Mesendoderm (in vitro differentiated cells): ENCODE measurements around the gene TAF11L14.
"Not testable (repeated sequence)": the region's sequence is repeated elsewhere in the genome, so short reads cannot be mapped to it uniquely, and the experiment has no call there.

ENCODE experiments used
- DNase-seq: peaks from one replicate; pipeline ENCODE4 v3.0.0; 2013
- H2AK5ac ChIP-seq: 2 replicates; pipeline ENCODE4 v1.6.1; 2013; ENCODE audit warnings: low read length, inconsistent platforms
- H2BK120ac ChIP-seq: 2 replicates; pipeline ENCODE4 v1.6.1; 2013; ENCODE audit warnings: low read depth, mild to moderate bottlenecking, low read length, moderate library complexity, mixed read lengths
- H2BK15ac ChIP-seq: replicated peaks from 2 replicates; pipeline ENCODE4 v1.6.1; 2013; ENCODE audit warnings: low read depth, mild to moderate bottlenecking, moderate library complexity
- H2BK5ac ChIP-seq: 2 replicates; pipeline ENCODE4 v1.6.1; 2013; ENCODE audit warnings: low read length, inconsistent platforms
- H3K18ac ChIP-seq: 2 replicates; pipeline ENCODE4 v1.6.1; 2013; ENCODE audit warnings: mild to moderate bottlenecking, low read length, mixed read lengths
- H3K23ac ChIP-seq: one replicate; pipeline ENCODE4 v1.6.1; 2013; ENCODE audit warnings: low read length
- H3K27ac ChIP-seq: 2 replicates; pipeline ENCODE4 v1.5.1; 2013; ENCODE audit warnings: low read depth, mild to moderate bottlenecking, inconsistent platforms, low read length, moderate library complexity
- H3K27me3 ChIP-seq: 2 replicates; pipeline ENCODE4 v1.6.1; 2013; ENCODE audit warnings: low read length, control low read depth, mild to moderate bottlenecking, inconsistent platforms; ENCODE audit not compliant: insufficient read depth, poor library complexity
- H3K36me3 ChIP-seq: 2 replicates; pipeline ENCODE4 v1.6.1; 2013; ENCODE audit warnings: low read length, inconsistent platforms; ENCODE audit not compliant: control insufficient read depth, insufficient read depth
- H3K4ac ChIP-seq: one replicate; pipeline ENCODE4 v1.6.1; 2013; ENCODE audit warnings: low read depth, mild to moderate bottlenecking, low read length, moderate library complexity
- H3K4me1 ChIP-seq: 2 replicates; pipeline ENCODE4 v1.6.1; 2013; ENCODE audit warnings: low read depth, low read length, inconsistent platforms; ENCODE audit not compliant: control insufficient read depth
- H3K4me2 ChIP-seq: 2 replicates; pipeline ENCODE4 v1.6.1; 2013; ENCODE audit warnings: low read length
- H3K4me3 ChIP-seq: 2 replicates; pipeline ENCODE4 v1.5.1; 2013; ENCODE audit warnings: mild to moderate bottlenecking, low read length
- H3K56ac ChIP-seq: one replicate; pipeline ENCODE4 v1.6.1; 2013; ENCODE audit warnings: low read length
- H3K79me1 ChIP-seq: 2 replicates; pipeline ENCODE4 v1.6.1; 2013; ENCODE audit warnings: low read length, inconsistent platforms
- H3K79me2 ChIP-seq: 2 replicates; pipeline ENCODE4 v1.6.1; 2013; ENCODE audit warnings: mild to moderate bottlenecking, low read length; ENCODE audit not compliant: control insufficient read depth, insufficient read depth
- H3K9ac ChIP-seq: 2 replicates; pipeline ENCODE4 v1.6.1; 2013; ENCODE audit warnings: low read length, inconsistent platforms
- H4K5ac ChIP-seq: one replicate; pipeline ENCODE4 v1.6.1; 2013; ENCODE audit warnings: low read length
- H4K8ac ChIP-seq: one replicate; pipeline ENCODE4 v1.6.1; 2013; ENCODE audit warnings: low read depth, mild to moderate bottlenecking, control low read depth, low read length, moderate library complexity
- WGBS: extraction: QIAGEN DNeasy Blood & Tissue Kit; methylation state at CpG from one replicate; pipeline ENCODE4 v1.1.7; 2013; ENCODE audit warnings: low lambda C conversion rate, missing lambda C conversion rate; ENCODE audit not compliant: insufficient coverage; ENCODE audit errors: extremely low coverage; 5-methylcytosine and 5-hydroxymethylcytosine counted together

Gene TAF11L14

DNA sequence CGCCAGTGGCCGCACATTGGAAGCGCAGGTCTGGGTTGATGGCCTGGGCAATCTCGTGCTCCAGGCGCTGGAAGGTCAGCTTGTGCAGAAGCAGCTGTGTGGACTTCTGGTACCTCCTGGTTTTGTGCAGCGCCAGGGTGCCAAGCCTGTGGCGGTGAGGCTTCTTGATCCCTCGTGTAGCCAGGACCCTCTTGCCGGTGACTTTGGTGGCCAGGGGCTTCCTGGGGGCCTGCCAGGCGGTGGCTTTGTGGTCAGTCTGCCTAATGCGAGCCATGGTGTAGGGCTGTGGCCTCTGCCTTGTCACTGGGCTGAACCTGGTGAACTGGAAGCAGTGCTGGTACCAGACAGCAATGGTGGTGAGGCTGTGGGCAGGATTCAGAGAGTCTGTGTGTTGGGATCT is 8.6 kb upstream of the TAF11L14 start:
- no peaks in the 10 kb centered on the region for H3K4me1 ChIP-seq
- no peak overlapping the region for H4K5ac ChIP-seq
- no peaks in the 10 kb centered on the region for H3K27me3 ChIP-seq
- H3K9ac ChIP-seq, result no peak overlapping the region
- no peaks in the 10 kb centered on the region for H3K36me3 ChIP-seq
- no peaks in the 10 kb centered on the region for H3K79me2 ChIP-seq
- no peak overlapping the region for H2BK5ac ChIP-seq
- no peak overlapping the region for H3K4me2 ChIP-seq
- no peak overlapping the region for H3K56ac ChIP-seq
- no peak overlapping the region for H3K4me3 ChIP-seq
- H3K27ac ChIP-seq, result no peak overlapping the region
- DNase-seq, result no peak
- H2BK120ac ChIP-seq, result no peak overlapping the region
- H2AK5ac ChIP-seq, result no peak overlapping the region
- H3K79me1 ChIP-seq, result no peaks in the 10 kb centered on the region
- no peak overlapping the region for H3K18ac ChIP-seq
- H2BK15ac ChIP-seq, result no peak overlapping the region
- no CpG with 5 or more reads among the region's 11 CpGs for WGBS
- no peak overlapping the region for H3K4ac ChIP-seq
- no peak overlapping the region for H3K23ac ChIP-seq
- H4K8ac ChIP-seq, result no peak overlapping the region

GRCh38 chr5:17631788-17632187 is 2.5 kb upstream of the TAF11L14 start, which contains the start of gene TAF11L13:
Gene TAF11L13 (plus strand): TSS chr5:17632088.
- no CpG with 5 or more reads among the region's 12 CpGs for WGBS
- not testable (repeated sequence) for H3K9ac ChIP-seq

GRCh38 chr5:17649232-17649631 is 15.0 kb downstream of the TAF11L14 start:
- no CpG with 5 or more reads among the region's 10 CpGs for WGBS
- H2AK5ac ChIP-seq, H4K5ac ChIP-seq, H2BK120ac ChIP-seq, H3K4me3 ChIP-seq, H3K56ac ChIP-seq, H4K8ac ChIP-seq, H3K4me1 ChIP-seq, H3K4me2 ChIP-seq, H3K9ac ChIP-seq, H3K36me3 ChIP-seq, H3K4ac ChIP-seq, H3K27ac ChIP-seq, H3K23ac ChIP-seq, H3K79me2 ChIP-seq, H3K27me3 ChIP-seq, DNase-seq, H3K79me1 ChIP-seq, H2BK15ac ChIP-seq, H3K18ac ChIP-seq, H2BK5ac ChIP-seq: not testable (repeated sequence)

More at GRCh38 chr5:17631788-17632187, 2.5 kb upstream of the TAF11L14 start, which contains the start of gene TAF11L13:
- H3K4me1 ChIP-seq, H4K8ac ChIP-seq, DNase-seq, H3K18ac ChIP-seq, H3K4ac ChIP-seq, H2BK15ac ChIP-seq, H2AK5ac ChIP-seq, H2BK120ac ChIP-seq, H4K5ac ChIP-seq, H3K27me3 ChIP-seq, H2BK5ac ChIP-seq, H3K4me3 ChIP-seq, H3K79me2 ChIP-seq, H3K23ac ChIP-seq, H3K79me1 ChIP-seq, H3K56ac ChIP-seq, H3K27ac ChIP-seq, H3K36me3 ChIP-seq, H3K4me2 ChIP-seq: not testable (repeated sequence)

GRCh38 chr5:17655201-17655759 is 21.0 kb downstream of the TAF11L14 start:
- not testable (repeated sequence) for H2BK15ac ChIP-seq, H2AK5ac ChIP-seq, H3K79me2 ChIP-seq, H3K4me1 ChIP-seq, H3K56ac ChIP-seq, H2BK5ac ChIP-seq, DNase-seq, H3K4ac ChIP-seq, H3K18ac ChIP-seq, H3K36me3 ChIP-seq, H3K23ac ChIP-seq, H3K27me3 ChIP-seq, H4K5ac ChIP-seq, H3K9ac ChIP-seq, H3K27ac ChIP-seq, H4K8ac ChIP-seq, H3K79me1 ChIP-seq, H3K4me2 ChIP-seq, H3K4me3 ChIP-seq, H2BK120ac ChIP-seq
- no CpG with 5 or more reads among the region's 32 CpGs for WGBS

GRCh38 chr5:17655921-17656320 is 21.7 kb downstream of the TAF11L14 start:
- no CpG with 5 or more reads among the region's 6 CpGs for WGBS
- H2BK5ac ChIP-seq, result no peak overlapping the region
- H3K56ac ChIP-seq, result no peak overlapping the region
- no peaks in the 10 kb centered on the region for H3K79me1 ChIP-seq
- no peak overlapping the region for H3K27ac ChIP-seq
- H3K4me2 ChIP-seq, result no peak overlapping the region
- H2AK5ac ChIP-seq, result no peak overlapping the region
- no peak overlapping the region for H3K4me3 ChIP-seq
- H3K18ac ChIP-seq, result no peak overlapping the region
- no peaks in the 10 kb centered on the region for H3K79me2 ChIP-seq
- no peaks in the 10 kb centered on the region for H3K4me1 ChIP-seq
- no peaks in the 10 kb centered on the region for H3K27me3 ChIP-seq
- H4K8ac ChIP-seq, result no peak overlapping the region
- no peak overlapping the region for H3K9ac ChIP-seq
- no peak overlapping the region for H2BK120ac ChIP-seq
- H2BK15ac ChIP-seq, result no peak overlapping the region
- H3K4ac ChIP-seq, result no peak overlapping the region
- H4K5ac ChIP-seq, result no peak overlapping the region
- no peak overlapping the region for H3K23ac ChIP-seq
- DNase-seq, result no peak
- H3K36me3 ChIP-seq, result no peaks in the 10 kb centered on the region

DNA sequence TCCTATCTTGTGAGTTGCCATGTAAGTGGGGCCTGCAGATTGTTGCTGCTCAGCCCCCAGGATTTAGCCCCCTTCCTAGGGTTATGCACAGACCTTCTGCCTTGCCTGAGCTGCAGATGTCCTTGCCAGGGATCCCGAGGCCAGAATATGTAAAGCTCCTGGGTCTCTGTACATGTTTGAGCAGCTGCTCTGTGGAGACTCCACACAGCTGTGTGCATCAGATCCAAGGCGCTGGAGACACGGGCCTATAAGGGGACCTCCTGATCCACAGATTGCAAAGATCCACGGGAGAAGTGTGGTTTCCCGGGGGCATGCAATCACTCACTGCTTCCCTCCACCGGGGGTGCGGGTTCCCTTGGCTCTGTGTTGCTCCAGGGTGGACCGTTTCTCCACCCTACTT is 28.9 kb downstream of the TAF11L14 start:
- Histone ChIP-seq H3K79me2 (no peaks in the 10 kb centered on the region), H2BK5ac (no peak overlapping the region), H3K23ac (no peak overlapping the region), H3K9ac (no peak overlapping the region), H3K79me1 (no peaks in the 10 kb centered on the region), H3K56ac (no peak overlapping the region), H4K5ac (no peak overlapping the region), H3K36me3 (no peaks in the 10 kb centered on the region), H4K8ac (no peak overlapping the region), H3K4me3 (no peak overlapping the region), H3K27me3 (no peaks in the 10 kb centered on the region), H3K27ac (no peak overlapping the region), H3K4me2 (no peak overlapping the region), H2BK120ac (no peak overlapping the region), H2BK15ac (no peak overlapping the region), H3K4ac (no peak overlapping the region), H3K4me1 (no peaks in the 10 kb centered on the region), H3K18ac (no peak overlapping the region), H2AK5ac (no peak overlapping the region)
- no CpG with 5 or more reads among the region's 8 CpGs for WGBS
- no peak for DNase-seq
